Heart left ventricle (tissue), 16 donors: ENCODE results near the gene IL18BP. TPM values are rescaled to one million over a fixed set of nuclear protein-coding genes. Genes with fewer than 3 reads are reported as not detected.
A peak's percentile ranks its signal among the peaks of the same experiment; 100 is the strongest.

Source experiments
- ATAC-seq, 4 donors: fragments of 200-7000 bp; cut with Tn5 transposase; one replicate each; pipeline ENCODE4 v1.9.1; 2020 to 2022; ENCODE audit warnings: moderate library complexity in 4 of 4, mild to moderate bottlenecking in 3 of 4, moderate number of reproducible peaks in 1 of 4
- DNase-seq, 5 donors: peaks; one replicate each; pipeline ENCODE4 v3.0.0-alpha.2; 2020
- H3K27ac ChIP-seq, 12 donors: fragments of 200-600 bp; sonication (generic) in 4 of 12; one replicate each; pipeline versions ENCODE4 v1.5.0 to v1.8.0; 2016 to 2022; ENCODE audit warnings: mild to moderate bottlenecking in 2 of 12
- H3K27me3 ChIP-seq, 9 donors: fragments of 200-600 bp; sonication (generic) in 2 of 9; one replicate each; pipeline versions ENCODE4 v1.5.1 to v1.8.0; 2016 to 2022; ENCODE audit warnings: mild to moderate bottlenecking in 3 of 9
- H3K36me3 ChIP-seq, 9 donors: fragments of 200-600 bp; sonication (generic) in 2 of 9; one replicate each; pipeline versions ENCODE4 v1.5.0 to v1.8.0; 2018 to 2022; ENCODE audit warnings: mild to moderate bottlenecking in 2 of 9
- H3K4me1 ChIP-seq, 12 donors: fragments of 200-600 bp; sonication (generic) in 4 of 12; one replicate each; pipeline versions ENCODE4 v1.5.0 to v1.8.0; 2016 to 2022; ENCODE audit warnings: mild to moderate bottlenecking in 3 of 12
- H3K4me3 ChIP-seq, 12 donors: fragments of 200-600 bp; sonication (generic) in 4 of 12; one replicate each; pipeline versions ENCODE4 v1.5.0 to v1.8.0; 2017 to 2022; ENCODE audit warnings: mild to moderate bottlenecking in 9 of 12, moderate library complexity in 4 of 12
- H3K9me3 ChIP-seq, 12 donors: fragments of 200-600 bp; sonication (generic) in 4 of 12; one replicate each; pipeline versions ENCODE4 v1.5.0 to v1.8.0; 2016 to 2022; ENCODE audit warnings: mild to moderate bottlenecking in 1 of 12
- CTCF ChIP-seq, 12 donors: fragments of 200-600 bp; sonication (generic) in 4 of 12; IDR thresholded peaks; one replicate each; pipeline versions ENCODE4 v1.5.0 to v1.8.0; 2018 to 2022; ENCODE audit warnings: antibody characterized with exemption in 12 of 12, mild to moderate bottlenecking in 5 of 12
- POLR2A ChIP-seq, 2 donors: fragments of 450-650 bp; IDR thresholded peaks; one replicate each; pipeline ENCODE4 v1.6.1; 2017; ENCODE audit warnings: antibody characterized with exemption in 2 of 2, mild to moderate bottlenecking in 2 of 2, moderate library complexity in 2 of 2
- WGBS, 4 donors: extraction: QIAGEN DNeasy Blood & Tissue Kit in 2 of 4; methylation state at CpG; one replicate each; pipeline versions ENCODE4 v1.1.5 to v1.1.7; 2013 to 2018; 5-methylcytosine and 5-hydroxymethylcytosine counted together
- intact Hi-C, 10 donors: fragments of 100-400 bp; cut with DNase I; formaldehyde crosslinking; loops; one replicate each; pipeline versions ENCODE4 v1.11.1 to v1.14.2; 2022
- polyA plus RNA-seq, 2 donors: library from polyadenylated mRNA; stranded (reverse); fragments of 200-250 nt; gene quantifications; one replicate each; pipeline ENCODE4 v1.2.3, GENCODE V29; 2013
- total RNA-seq, 9 donors: library from RNA; depleted of rRNA in 2 of 9; stranded (reverse); fragments of >200 nt in 2 of 9; fragmentation: NEBNext Ultra II Directional in 3 of 9; extraction: Animal tissue kit (Norgen Biotek cat#: 25700) in 3 of 9; gene quantifications; one replicate each; pipeline versions ENCODE4 v1.1.0 to v1.2.4, GENCODE V29; 2016 to 2023
- donor health status: ischemic (EF 13 %, LVEDD 7.1; RV severe dilation, severe dysfunction).
- donor health status: healthy with polysubstance abuse.
- donor health status: DM: no; HTN: yes; CAD: no.
- donor health status: DM: no; HTN: no; CAD: no.
- donor health status: ischemic (EF 25% LVEDD 6.9; RV normal size, moderate dysfunction).
- donor health status: ischemic (EF 25% LVEDD 5.7; RV mildly dilated, moderate dysfunction).
- donor health status: healthy.
- donor health status: DM: yes; HTN: yes; CAD: no.
- donor health status: ischemic (EF 35%, LVEDD 5.7; RV mildly dilated, moderate dysfunction).
- donor health status: nonischemic (EF 11% LVEDD 7.7; RV severe dilation, severe dysfunction).
- donor health status: DM: yes; HTN: yes; CAD: no.
- donor health status: PGD.
- donor health status: ischemic (EF 29% LVEDD 5.4; RV normal size, mild dysfunction).
- donor health status: nonischemic (EF 23%, LVEDD 6.1; RV moderate dilation, normal function).

The IL18BP gene
- total and polyA plus RNA-seq, 11 donors: 1.1 to 86.5 (median 4.4) TPM

- no peak for DNase-seq
- Histone ChIP-seq H3K36me3 (peaks cover 7 to 100% (median 99%) of the 10 kb centered on the region in 9 donors), H3K27me3 (no peaks in the 10 kb centered on the region), H3K27ac (peak overlapping the region in 1 of 12 donors; percentile 64), H3K4me3 (no peak overlapping the region), H3K4me1 (peaks cover 6 to 45% (median 37%) of the 10 kb centered on the region in 12 donors), H3K9me3 (no peaks in the 10 kb centered on the region)
- ATAC-seq: no peak
- WGBS, 4 donors: 89 to 91% (median 90%) methylated on average over 10 of the region's 10 CpGs
- intact Hi-C loops: loop anchor here in 1 of 10 donors (10.0 kb wide), 1 partner anchor 209 kb away; the partner anchor contains the start of gene INPPL1
- TF ChIP-seq CTCF (IDR thresholded peaks at IDR 0.05) (peak in 2 of 12 donors; percentile 21 to 34), POLR2A (IDR thresholded peaks at IDR 0.05) (no peak)
Observed at GRCh38 chr11:72015511-72016061, 16.9 kb downstream of the IL18BP start.

GRCh38 chr11:72018171-72018570, 19.5 kb downstream of the IL18BP start:
- Histone ChIP-seq H3K36me3 (peaks cover 8 to 100% (median 100%) of the 10 kb centered on the region in 9 donors), H3K4me3 (no peak overlapping the region), H3K27ac (no peak overlapping the region), H3K9me3 (no peaks in the 10 kb centered on the region), H3K27me3 (no peaks in the 10 kb centered on the region), H3K4me1 (peaks cover 6 to 20% (median 16%) of the 10 kb centered on the region in 12 donors)
- 88 to 94% (median 90%) methylated on average over 9 of the region's 9 CpGs for WGBS, 4 donors
- TF ChIP-seq POLR2A (IDR thresholded peaks at IDR 0.05) (no peak), CTCF (IDR thresholded peaks at IDR 0.05) (no peak)
- intact Hi-C loops: loop anchor here in 1 of 10 donors (10.0 kb wide), 1 partner anchor 207 kb away; the partner anchor contains the start of gene INPPL1
- ATAC-seq: no peak
- no peak for DNase-seq

- no peak for DNase-seq
- Histone ChIP-seq H3K4me3 (no peak overlapping the region), H3K36me3 (peaks cover 7 to 97% (median 94%) of the 10 kb centered on the region in 9 donors), H3K4me1 (peaks cover 0 to 37% (median 29%) of the 10 kb centered on the region in 12 donors), H3K27me3 (no peaks in the 10 kb centered on the region), H3K9me3 (no peaks in the 10 kb centered on the region), H3K27ac (no peak overlapping the region)
- intact Hi-C loops: no loop called here
- no peak for ATAC-seq
- 76 to 89% (median 82%) methylated on average over 4 of the region's 4 CpGs for WGBS, 4 donors
- no peak for TF ChIP-seq CTCF (IDR thresholded peaks at IDR 0.05)
- TF ChIP-seq POLR2A (IDR thresholded peaks at IDR 0.05): no peak
Observed at GRCh38 chr11:72023335-72023734, 24.6 kb downstream of the IL18BP start.

GRCh38 chr11:72024069-72024754, 25.5 kb downstream of the IL18BP start:
- DNase-seq (no peak), ATAC-seq (no peak)
- Histone ChIP-seq H3K9me3 (no peaks in the 10 kb centered on the region), H3K27ac (peak overlapping the region in 2 of 12 donors; percentile 30 to 72), H3K4me3 (no peak overlapping the region), H3K27me3 (no peaks in the 10 kb centered on the region), H3K4me1 (peaks cover 0 to 45% (median 30%) of the 10 kb centered on the region in 12 donors), H3K36me3 (peaks cover 7 to 97% (median 94%) of the 10 kb centered on the region in 9 donors)
- 35 to 42% (median 39%) methylated on average over 5 of the region's 5 CpGs for WGBS, 4 donors
- intact Hi-C loops: loop anchor here in 5 of 10 donors (1.0 to 2.0 kb wide), 4 partner anchors 67 to 121 kb away; no protein-coding TSS in a partner anchor
- TF ChIP-seq CTCF (IDR thresholded peaks at IDR 0.05): no peak
- TF ChIP-seq POLR2A (IDR thresholded peaks at IDR 0.05): no peak
